ENCODE measurements around the gene NR4A1. TPM values are rescaled to one million over a fixed set of nuclear protein-coding genes. Genes with fewer than 3 reads are reported as not detected.

Gene NR4A1
- total RNA-seq, 1 experiment from 2014 or later = 90.7 TPM

DNA sequence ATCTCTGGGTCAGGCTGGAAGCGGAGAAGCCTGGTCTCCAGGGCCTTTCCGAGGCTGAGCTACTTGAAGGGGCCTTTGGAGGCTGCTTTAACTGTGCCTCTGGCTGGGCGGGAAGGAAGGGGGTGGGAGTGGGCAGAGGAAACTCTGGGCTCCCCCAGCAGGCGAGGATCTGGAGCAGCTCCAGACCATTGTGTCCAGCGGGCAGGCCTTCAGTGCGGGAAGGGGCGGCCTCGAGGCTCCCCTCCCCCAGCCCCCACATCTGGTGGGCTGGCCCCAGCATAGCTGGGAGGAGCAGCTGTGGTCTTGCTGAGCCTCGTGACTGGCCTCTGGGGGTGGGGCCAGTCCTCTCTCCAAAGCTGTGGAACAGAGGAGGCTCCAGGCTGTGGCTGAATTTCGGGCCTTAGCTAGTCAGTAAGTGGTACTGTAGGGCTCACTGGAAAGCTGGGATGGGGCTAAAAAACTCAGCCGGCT is 41.1 kb upstream of the NR4A1 start:
- no peaks in the 10 kb centered on the region for H4K20me1 ChIP-seq (ENCODE audit: low read length)
- H3K4me1 ChIP-seq (ENCODE audit: insufficient read depth, low read length) = no peaks in the 10 kb centered on the region
- POLR2A ChIA-PET (ENCODE audit: unreplicated experiment) = no interaction called here
- H2AFZ ChIP-seq (ENCODE audit: low read length) = no peak overlapping the region
- H3K9me2 ChIP-seq (replicated peaks; ENCODE audit: low read length) = no peaks in the 10 kb centered on the region
- H3K27ac ChIP-seq (ENCODE audit: low read length) = no peak overlapping the region
- no TSS peak for BruUV-seq (replicated peaks)
- no peaks in the 10 kb centered on the region for H3K27me3 ChIP-seq (ENCODE audit: low read length)
- H3K36me3 ChIP-seq (ENCODE audit: low read depth, low read length) = no peaks in the 10 kb centered on the region
- no peaks in the 10 kb centered on the region for H3F3A ChIP-seq (ENCODE audit: low read length, unreplicated experiment)
- no peak overlapping the region for H3K4me3 ChIP-seq (ENCODE audit: low read length)
- CTCF ChIA-PET = no interaction called here
- H3K4me2 ChIP-seq (ENCODE audit: low read length) = no peak overlapping the region
- no peaks in the 10 kb centered on the region for H3K9me3 ChIP-seq (ENCODE audit: low read length)
- no peak for TF ChIP-seq EZH2 (IDR thresholded peaks at IDR 0.05; ENCODE audit: low read length, unreplicated experiment)
- no peak for TF ChIP-seq EZH2phosphoT487 (IDR thresholded peaks at IDR 0.05; ENCODE audit: borderline replicate concordance, low read length)
- TF ChIP-seq, protein P1, sequence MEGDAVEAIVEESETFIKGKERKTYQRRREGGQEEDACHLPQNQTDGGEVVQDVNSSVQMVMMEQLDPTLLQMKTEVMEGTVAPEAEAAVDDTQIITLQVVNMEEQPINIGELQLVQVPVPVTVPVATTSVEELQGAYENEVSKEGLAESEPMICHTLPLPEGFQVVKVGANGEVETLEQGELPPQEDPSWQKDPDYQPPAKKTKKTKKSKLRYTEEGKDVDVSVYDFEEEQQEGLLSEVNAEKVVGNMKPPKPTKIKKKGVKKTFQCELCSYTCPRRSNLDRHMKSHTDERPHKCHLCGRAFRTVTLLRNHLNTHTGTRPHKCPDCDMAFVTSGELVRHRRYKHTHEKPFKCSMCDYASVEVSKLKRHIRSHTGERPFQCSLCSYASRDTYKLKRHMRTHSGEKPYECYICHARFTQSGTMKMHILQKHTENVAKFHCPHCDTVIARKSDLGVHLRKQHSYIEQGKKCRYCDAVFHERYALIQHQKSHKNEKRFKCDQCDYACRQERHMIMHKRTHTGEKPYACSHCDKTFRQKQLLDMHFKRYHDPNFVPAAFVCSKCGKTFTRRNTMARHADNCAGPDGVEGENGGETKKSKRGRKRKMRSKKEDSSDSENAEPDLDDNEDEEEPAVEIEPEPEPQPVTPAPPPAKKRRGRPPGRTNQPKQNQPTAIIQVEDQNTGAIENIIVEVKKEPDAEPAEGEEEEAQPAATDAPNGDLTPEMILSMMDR (conservative IDR thresholded peaks at IDR 0.05; ENCODE audit: low read depth, low read length) = no peak
- ATAC-seq (no peak), DNase-seq (no peak)
- H3K9ac ChIP-seq (ENCODE audit: low read length) = no peak overlapping the region
- intact Hi-C loops (cut with micrococcal nuclease) = no loop called here
- no peaks in the 10 kb centered on the region for H3K79me2 ChIP-seq (ENCODE audit: low read length)

DNA sequence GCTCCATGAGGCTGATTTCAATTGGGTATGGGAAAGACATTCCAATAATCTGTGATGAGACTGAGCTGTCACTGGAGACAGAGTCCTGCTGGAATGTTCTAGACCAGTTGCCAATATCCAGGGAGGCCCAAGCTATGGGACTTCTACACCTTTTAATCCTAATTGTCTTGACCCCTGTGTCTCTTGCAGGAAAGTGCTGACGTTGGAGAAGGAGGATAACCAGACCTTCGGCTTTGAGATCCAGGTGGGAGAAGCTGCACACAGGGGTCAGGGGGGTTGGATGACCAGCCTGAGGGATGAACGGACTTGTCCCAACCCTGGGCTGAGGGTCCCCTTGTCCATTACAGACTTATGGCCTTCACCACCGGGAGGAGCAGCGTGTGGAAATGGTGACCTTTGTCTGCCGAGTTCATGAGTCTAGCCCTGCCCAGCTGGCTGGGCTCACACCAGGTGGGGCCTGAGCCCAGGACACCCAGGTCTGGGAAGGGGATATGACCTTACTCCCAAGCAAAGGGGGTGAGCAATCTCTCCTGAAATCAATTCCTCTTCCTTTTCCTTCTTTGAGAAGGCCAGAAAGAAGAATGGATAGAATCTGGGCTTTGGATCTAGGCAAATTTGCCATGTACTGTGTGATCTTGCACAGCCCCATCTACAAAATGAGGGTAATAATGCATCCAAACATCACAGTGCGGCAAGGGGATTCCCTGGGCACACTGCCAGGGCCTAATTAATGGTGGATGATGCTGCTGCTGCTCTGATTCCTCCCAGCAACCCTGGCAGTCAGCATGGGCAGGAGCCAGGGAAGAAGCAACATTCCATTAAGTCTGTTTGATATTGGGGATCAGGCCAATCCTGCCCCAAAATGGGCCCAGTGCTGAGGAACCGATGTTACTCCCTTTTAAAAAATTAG is 40.3 kb upstream of the NR4A1 start:
- no peaks in the 10 kb centered on the region for H3K36me3 ChIP-seq (ENCODE audit: low read depth, low read length)
- DNase-seq (no peak), ATAC-seq (no peak)
- no peak for TF ChIP-seq EZH2 (IDR thresholded peaks at IDR 0.05; ENCODE audit: low read length, unreplicated experiment)
- TF ChIP-seq, protein P1 (conservative IDR thresholded peaks at IDR 0.05; ENCODE audit: low read depth, low read length) = no peak
- TF ChIP-seq EZH2phosphoT487 (IDR thresholded peaks at IDR 0.05; ENCODE audit: borderline replicate concordance, low read length) = no peak
- H3K4me2 ChIP-seq (ENCODE audit: low read length) = no peak overlapping the region
- CTCF ChIA-PET = no interaction called here
- no peaks in the 10 kb centered on the region for H3K9me3 ChIP-seq (ENCODE audit: low read length)
- BruUV-seq (replicated peaks) = no TSS peak
- H3F3A ChIP-seq (ENCODE audit: low read length, unreplicated experiment) = no peaks in the 10 kb centered on the region
- intact Hi-C loops (cut with micrococcal nuclease) = no loop called here
- no peaks in the 10 kb centered on the region for H4K20me1 ChIP-seq (ENCODE audit: low read length)
- H3K79me2 ChIP-seq (ENCODE audit: low read length) = no peaks in the 10 kb centered on the region
- POLR2A ChIA-PET (ENCODE audit: unreplicated experiment) = no interaction called here
- H3K9ac ChIP-seq (ENCODE audit: low read length) = no peak overlapping the region
- H3K9me2 ChIP-seq (replicated peaks; ENCODE audit: low read length) = no peaks in the 10 kb centered on the region
- no peaks in the 10 kb centered on the region for H3K27me3 ChIP-seq (ENCODE audit: low read length)
- H3K4me3 ChIP-seq (ENCODE audit: low read length) = no peak overlapping the region
- no peak overlapping the region for H3K27ac ChIP-seq (ENCODE audit: low read length)
- no peak overlapping the region for H2AFZ ChIP-seq (ENCODE audit: low read length)
- H3K4me1 ChIP-seq (ENCODE audit: insufficient read depth, low read length) = no peaks in the 10 kb centered on the region

DNA sequence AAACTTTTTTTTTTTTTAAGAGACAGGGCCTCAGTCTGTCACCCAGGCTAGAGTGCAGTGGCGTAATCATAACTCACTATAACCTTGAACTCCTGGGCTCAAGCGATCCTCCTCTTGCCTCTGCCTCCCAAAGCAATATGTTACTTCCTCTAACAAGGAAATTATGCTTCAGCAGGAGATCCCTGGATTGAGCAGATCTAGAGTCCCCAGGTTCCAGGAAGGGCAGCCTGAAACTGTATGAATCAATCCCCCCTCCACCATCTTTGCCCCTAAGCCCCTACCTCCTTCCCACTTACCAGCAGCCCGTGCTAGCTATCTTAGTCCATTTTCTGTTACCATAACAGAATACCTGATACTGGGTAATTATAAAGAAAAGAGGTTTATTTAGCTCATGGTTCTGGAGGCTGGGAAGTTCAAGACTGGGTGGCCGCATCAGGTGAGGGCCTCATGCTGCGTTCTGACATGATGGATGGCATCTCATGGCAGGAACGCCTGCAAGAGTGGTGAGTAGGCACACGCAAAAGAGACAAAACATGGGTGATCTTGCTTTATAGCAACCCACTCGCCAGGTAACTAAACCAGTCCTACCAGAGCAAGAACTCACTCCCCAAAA is 39.5 kb upstream of the NR4A1 start:
- Histone ChIP-seq H3K9ac (ENCODE audit: low read length) (no peak overlapping the region), H3K4me1 (ENCODE audit: insufficient read depth, low read length) (no peaks in the 10 kb centered on the region), H3K79me2 (ENCODE audit: low read length) (no peaks in the 10 kb centered on the region), H3K36me3 (ENCODE audit: low read depth, low read length) (no peaks in the 10 kb centered on the region), H3F3A (ENCODE audit: low read length, unreplicated experiment) (no peaks in the 10 kb centered on the region), H3K9me3 (ENCODE audit: low read length) (no peaks in the 10 kb centered on the region), H3K4me3 (ENCODE audit: low read length) (no peak overlapping the region), H3K27me3 (ENCODE audit: low read length) (no peaks in the 10 kb centered on the region), H3K9me2 (replicated peaks; ENCODE audit: low read length) (no peaks in the 10 kb centered on the region), H3K4me2 (ENCODE audit: low read length) (no peak overlapping the region), H2AFZ (ENCODE audit: low read length) (no peak overlapping the region), H4K20me1 (ENCODE audit: low read length) (no peaks in the 10 kb centered on the region), H3K27ac (ENCODE audit: low read length) (no peak overlapping the region)
- BruUV-seq (replicated peaks) = no TSS peak
- DNase-seq (no peak), ATAC-seq (no peak)
- POLR2A ChIA-PET (ENCODE audit: unreplicated experiment) = no interaction called here
- no peak for TF ChIP-seq EZH2 (IDR thresholded peaks at IDR 0.05; ENCODE audit: low read length, unreplicated experiment)
- TF ChIP-seq EZH2phosphoT487 (IDR thresholded peaks at IDR 0.05; ENCODE audit: borderline replicate concordance, low read length) = no peak
- TF ChIP-seq, protein P1 (conservative IDR thresholded peaks at IDR 0.05; ENCODE audit: low read depth, low read length) = no peak
- CTCF ChIA-PET = no interaction called here
- intact Hi-C loops (cut with micrococcal nuclease) = no loop called here
